ENCODE results near the gene ELK4.

DNA sequence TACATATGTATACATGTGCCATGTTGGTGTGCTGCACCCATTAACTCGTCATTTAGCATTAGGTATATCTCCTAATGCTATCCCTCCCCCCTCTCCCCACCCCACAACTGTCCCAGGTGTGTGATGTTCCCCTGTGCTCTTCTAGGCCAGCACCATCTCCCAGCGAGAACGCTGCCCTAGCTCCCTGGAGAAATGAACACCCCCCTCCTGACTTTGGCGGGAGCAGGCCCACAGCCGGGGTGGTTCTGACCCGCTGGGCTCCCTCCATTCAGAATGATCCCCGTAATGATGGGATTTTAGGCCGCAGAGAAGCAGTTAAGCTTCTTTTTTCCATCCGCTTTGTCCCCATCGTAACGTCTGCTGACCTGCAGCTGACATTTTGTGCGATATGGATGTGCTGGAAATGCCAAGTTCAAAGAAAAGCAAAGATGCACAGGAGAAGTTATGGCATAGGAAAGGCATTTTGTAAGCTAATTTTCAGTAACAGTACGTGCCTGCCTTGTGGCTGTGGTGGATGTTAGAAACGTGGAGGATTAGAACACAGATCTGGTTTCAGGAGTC, 39.3 kb downstream of the ELK4 start:
- TF ChIP-seq POLR2A (IDR thresholded peaks at IDR 0.05; ENCODE audit: low read length) (no peak), GATA1 (IDR thresholded peaks at IDR 0.05; ENCODE audit: low read depth, low read length) (no peak)
